Astrocyte (in vitro differentiated cells and primary cell): ENCODE measurements around the gene WIPF3. TPM values are rescaled to one million over a fixed set of nuclear protein-coding genes. Genes with fewer than 3 reads are reported as not detected.

ENCODE experiments used
- DNase-seq: peaks from one replicate; pipeline ENCODE4 v3.0.0-alpha.2; 2010; ENCODE audit warnings: low read depth
- FAIRE-seq: peaks from 2 replicates; lab custom pipeline; 2011; peaks lifted over from hg19 to GRCh38; lab: Jason Lieb, UNC
- H2AFZ ChIP-seq: 2 replicates; pipeline ENCODE4 v1.6.0; 2012; ENCODE audit warnings: low read depth, low read length, inconsistent platforms
- H3K27ac ChIP-seq: 2 replicates; pipeline ENCODE4 v1.5.1; 2011; ENCODE audit warnings: low read depth, low read length, inconsistent platforms
- H3K27me3 ChIP-seq: 2 replicates; pipeline ENCODE4 v1.6.0; 2011; ENCODE audit warnings: low read length, inconsistent platforms; ENCODE audit not compliant: insufficient read depth
- H3K36me3 ChIP-seq: 2 replicates; pipeline ENCODE4 v1.5.1; 2011; ENCODE audit warnings: low read length, inconsistent platforms; ENCODE audit not compliant: insufficient read depth
- H3K4me1 ChIP-seq: 2 replicates; pipeline ENCODE4 v1.5.1; 2011; ENCODE audit warnings: low read length, inconsistent platforms; ENCODE audit not compliant: insufficient read depth
- H3K4me2 ChIP-seq: 2 replicates; pipeline ENCODE4 v1.6.0; 2012; ENCODE audit warnings: low read length, inconsistent platforms
- H3K4me3 ChIP-seq: 2 replicates; pipeline ENCODE4 v1.5.1; 2011; ENCODE audit warnings: low read depth, mild to moderate bottlenecking, low read length, inconsistent platforms; ENCODE audit not compliant: insufficient read depth
- H3K79me2 ChIP-seq: 2 replicates; pipeline ENCODE4 v1.6.0; 2012; ENCODE audit warnings: mild to moderate bottlenecking, low read length, inconsistent platforms; ENCODE audit not compliant: insufficient read depth
- H3K9ac ChIP-seq: 2 replicates; pipeline ENCODE4 v1.6.0; 2012; ENCODE audit warnings: mild to moderate bottlenecking, low read length, inconsistent platforms
- H3K9me3 ChIP-seq: 2 replicates; pipeline ENCODE4 v1.5.1; 2012; ENCODE audit warnings: low read depth, mild to moderate bottlenecking, low read length, inconsistent platforms; ENCODE audit not compliant: insufficient read depth
- H4K20me1 ChIP-seq: 2 replicates; pipeline ENCODE4 v1.6.0; 2012; ENCODE audit warnings: low read length, inconsistent platforms; ENCODE audit not compliant: insufficient read depth
- H3K27ac Mint-ChIP-seq: one replicate; pipeline ENCODE4 v1.8.0; 2021; ENCODE audit warnings: mild to moderate bottlenecking, mixed read lengths; ENCODE audit not compliant: unreplicated experiment
- H3K27me3 Mint-ChIP-seq: one replicate; pipeline ENCODE4 v1.8.0; 2021; ENCODE audit warnings: low read depth, mixed read lengths; ENCODE audit not compliant: unreplicated experiment
- H3K36me3 Mint-ChIP-seq: one replicate; pipeline ENCODE4 v1.8.0; 2021; ENCODE audit warnings: low read depth, mixed read lengths; ENCODE audit not compliant: unreplicated experiment
- H3K4me1 Mint-ChIP-seq: one replicate; pipeline ENCODE4 v1.8.0; 2021; ENCODE audit warnings: low read depth, mixed read lengths; ENCODE audit not compliant: unreplicated experiment
- H3K4me3 Mint-ChIP-seq: one replicate; pipeline ENCODE4 v1.8.0; 2021; ENCODE audit warnings: mild to moderate bottlenecking, moderate library complexity, mixed read lengths; ENCODE audit not compliant: unreplicated experiment
- H3K9me3 Mint-ChIP-seq: one replicate; pipeline ENCODE4 v1.8.0; 2021; ENCODE audit warnings: mild to moderate bottlenecking, mixed read lengths; ENCODE audit not compliant: unreplicated experiment
- CTCF ChIP-seq: IDR thresholded peaks from 2 replicates; pipeline ENCODE4 v1.5.1; 2011; ENCODE audit warnings: low read depth, mild to moderate bottlenecking, inconsistent platforms, low read length, moderate library complexity; ENCODE audit not compliant: insufficient read depth
- EZH2 ChIP-seq: IDR thresholded peaks from 2 replicates; pipeline ENCODE4 v1.6.1; 2012; ENCODE audit warnings: mild to moderate bottlenecking, low read length, inconsistent platforms; ENCODE audit not compliant: insufficient read depth
- total RNA-seq: library from RNA; stranded (reverse); gene quantifications from 2 replicates; pipeline ENCODE4 v1.2.1, GENCODE V29; 2021

WIPF3 gene
- total RNA-seq, 1 donor from 2014 or later, result 1.0 TPM

- H3K27me3 ChIP-seq, result no peaks in the 10 kb centered on the region
- no peak overlapping the region for H3K4me2 ChIP-seq
- H3K4me1 ChIP-seq, result no peaks in the 10 kb centered on the region
- peaks cover 36% of the 10 kb centered on the region for H3K36me3 Mint-ChIP-seq
- H3K36me3 ChIP-seq, result peaks cover 29% of the 10 kb centered on the region
- no peak overlapping the region for H3K27ac Mint-ChIP-seq
- TF ChIP-seq EZH2 (no peak), CTCF (no peak)
- peaks cover 38% of the 10 kb centered on the region for H4K20me1 ChIP-seq
- DNase-seq, result no peak
- no peak overlapping the region for H3K27ac ChIP-seq
- peaks cover 9% of the 10 kb centered on the region for H3K4me1 Mint-ChIP-seq
- H3K79me2 ChIP-seq, result peaks cover 40% of the 10 kb centered on the region
- no peak overlapping the region for H2AFZ ChIP-seq
- no peaks in the 10 kb centered on the region for H3K9me3 ChIP-seq
- no peaks in the 10 kb centered on the region for H3K27me3 Mint-ChIP-seq
- FAIRE-seq, result no peak
- no peak overlapping the region for H3K4me3 Mint-ChIP-seq
- no peak overlapping the region for H3K4me3 ChIP-seq
- no peak overlapping the region for H3K9ac ChIP-seq
- no peaks in the 10 kb centered on the region for H3K9me3 Mint-ChIP-seq
Observed at GRCh38 chr7:29962035-29962434, 155.7 kb downstream of the WIPF3 start.

- H3K36me3 ChIP-seq, result peaks cover 25% of the 10 kb centered on the region
Observed at GRCh38 chr7:29965030-29965429, 158.7 kb downstream of the WIPF3 start.

More at GRCh38 chr7:29965030-29965429, 158.7 kb downstream of the WIPF3 start:
- H3K4me3 Mint-ChIP-seq, result no peak overlapping the region
- TF ChIP-seq CTCF (no peak), EZH2 (no peak)
- H3K27me3 ChIP-seq, result no peaks in the 10 kb centered on the region
- H3K79me2 ChIP-seq, result peaks cover 41% of the 10 kb centered on the region
- FAIRE-seq (no peak), DNase-seq (no peak)
- H4K20me1 ChIP-seq, result peaks cover 44% of the 10 kb centered on the region
- H3K27ac Mint-ChIP-seq, result no peak overlapping the region
- H3K27ac ChIP-seq, result no peak overlapping the region
- no peaks in the 10 kb centered on the region for H3K9me3 ChIP-seq
- H3K4me1 ChIP-seq, result peaks cover 19% of the 10 kb centered on the region
- H3K4me1 Mint-ChIP-seq, result peaks cover 22% of the 10 kb centered on the region
- H3K27me3 Mint-ChIP-seq, result no peaks in the 10 kb centered on the region
- H2AFZ ChIP-seq, result no peak overlapping the region
- no peaks in the 10 kb centered on the region for H3K9me3 Mint-ChIP-seq
- H3K9ac ChIP-seq, result no peak overlapping the region
- H3K4me2 ChIP-seq, result no peak overlapping the region
- H3K36me3 Mint-ChIP-seq, result peaks cover 22% of the 10 kb centered on the region
- no peak overlapping the region for H3K4me3 ChIP-seq

Other genes starting within 250 kb of the WIPF3 start
- gene PRR15, start 242.7 kb upstream of the WIPF3 start, total RNA-seq, result 7.2 and 11.1 TPM in 2 replicates
- 98.3 and 116 TPM in 2 replicates for gene SCRN1, start 183.3 kb downstream of the WIPF3 start, total RNA-seq
- gene FKBP14, start 220.2 kb downstream of the WIPF3 start, total RNA-seq, result 100 and 123 TPM in 2 replicates
- gene PLEKHA8, start 221.9 kb downstream of the WIPF3 start, total RNA-seq, result 26.3 and 34.7 TPM in 2 replicates